ENCODE data around the gene SELENON. TPM values are rescaled to one million over a fixed set of nuclear protein-coding genes. Genes with fewer than 3 reads are reported as not detected.

SELENON gene
- total and polyA plus RNA-seq, 2 of the 13 experiments (the other 11 are each of a cell fraction or from before 2014, with no cell fraction given), result 3.8 to 8.0 TPM

DNA sequence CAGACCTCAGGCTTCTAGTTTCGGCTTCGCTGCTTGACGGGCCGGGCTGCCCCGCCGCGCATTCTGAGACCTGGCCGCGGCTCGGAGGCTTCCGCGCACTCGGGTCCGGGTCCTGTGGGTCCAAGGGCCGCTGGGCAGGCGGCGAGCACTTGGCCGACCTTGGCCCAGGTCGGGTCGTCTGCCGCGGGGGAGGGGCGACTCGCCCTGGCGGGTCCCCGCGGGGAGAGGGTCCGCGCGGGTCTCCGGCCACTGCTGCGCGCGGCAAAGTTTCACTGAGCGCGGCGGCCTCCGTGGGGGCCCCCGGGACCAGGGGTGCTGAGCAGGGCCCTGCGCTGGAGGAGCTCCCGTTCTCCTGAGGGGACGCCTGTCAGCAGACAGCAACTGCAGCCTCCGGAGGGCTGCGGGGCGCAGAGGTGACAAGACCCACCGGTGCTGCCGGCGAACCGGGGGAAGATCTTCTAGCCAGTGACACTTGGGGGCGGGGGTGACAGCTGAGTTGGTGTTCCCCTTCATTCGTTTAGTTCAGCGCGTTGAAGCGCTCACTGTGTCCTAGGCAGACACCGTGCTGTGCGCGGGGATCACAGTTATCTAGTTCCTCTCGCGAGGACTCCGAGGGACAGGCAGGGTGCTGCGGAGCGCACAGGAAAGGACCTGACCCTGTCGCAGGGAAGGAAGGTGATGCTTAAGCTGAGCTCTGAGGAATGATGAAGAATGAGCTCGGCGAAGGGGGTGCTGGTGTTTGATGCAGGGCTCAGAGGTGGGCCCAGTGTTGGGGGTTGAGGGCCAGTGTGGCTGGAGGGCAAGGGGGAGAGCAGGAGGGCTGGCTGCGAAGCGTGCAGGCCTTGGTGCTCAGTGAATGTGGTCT, 20.5 kb downstream of the SELENON start (continued):
- TF ChIP-seq, protein P1, sequence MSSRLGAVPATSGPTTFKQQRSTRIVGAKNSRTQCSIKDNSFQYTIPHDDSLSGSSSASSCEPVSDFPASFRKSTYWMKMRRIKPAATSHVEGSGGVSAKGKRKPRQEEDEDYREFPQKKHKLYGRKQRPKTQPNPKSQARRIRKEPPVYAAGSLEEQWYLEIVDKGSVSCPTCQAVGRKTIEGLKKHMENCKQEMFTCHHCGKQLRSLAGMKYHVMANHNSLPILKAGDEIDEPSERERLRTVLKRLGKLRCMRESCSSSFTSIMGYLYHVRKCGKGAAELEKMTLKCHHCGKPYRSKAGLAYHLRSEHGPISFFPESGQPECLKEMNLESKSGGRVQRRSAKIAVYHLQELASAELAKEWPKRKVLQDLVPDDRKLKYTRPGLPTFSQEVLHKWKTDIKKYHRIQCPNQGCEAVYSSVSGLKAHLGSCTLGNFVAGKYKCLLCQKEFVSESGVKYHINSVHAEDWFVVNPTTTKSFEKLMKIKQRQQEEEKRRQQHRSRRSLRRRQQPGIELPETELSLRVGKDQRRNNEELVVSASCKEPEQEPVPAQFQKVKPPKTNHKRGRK (CRISPR knock-in tag; IDR thresholded peaks at IDR 0.05), result no peak
- TF ChIP-seq ZNF251 (CRISPR knock-in tag; IDR thresholded peaks at IDR 0.05) (no peak), AGO1 (IDR thresholded peaks at IDR 0.05; ENCODE audit: low read depth, low read length, poor library complexity, severe bottlenecking) (peak; percentile 42), RFXAP (CRISPR knock-in tag; IDR thresholded peaks at IDR 0.05; ENCODE audit: borderline replicate concordance) (no peak), ZNF556 (CRISPR knock-in tag; IDR thresholded peaks at IDR 0.05; ENCODE audit: borderline replicate concordance) (peak; percentile 62), ZNF317 (CRISPR knock-in tag; IDR thresholded peaks at IDR 0.05) (no peak; the same call in 1 of the 2 replicates), ZNF619 (CRISPR knock-in tag; IDR thresholded peaks at IDR 0.05) (0 out of 2 replicates have a peak, but pooled peaks have one; percentile 41), HNRNPK (IDR thresholded peaks at IDR 0.05; ENCODE audit: low read depth, low read length, poor library complexity, severe bottlenecking) (no peak), RBM22 (optimal IDR thresholded peaks at IDR 0.05; ENCODE audit: low read length) (no peak), ARNT2 (CRISPR knock-in tag; IDR thresholded peaks at IDR 0.05; ENCODE audit: low read depth) (0 out of 2 replicates have a peak, but pooled peaks have one; percentile 25), ZNF615 (CRISPR knock-in tag; IDR thresholded peaks at IDR 0.05; ENCODE audit: borderline replicate concordance) (no peak), ZBTB20 (CRISPR knock-in tag; IDR thresholded peaks at IDR 0.05; ENCODE audit: borderline replicate concordance, low read depth) (no peak), PRMT3 (CRISPR knock-in tag; IDR thresholded peaks at IDR 0.05; ENCODE audit: borderline replicate concordance, low read depth) (no peak), ATF1 (CRISPR knock-in tag; IDR thresholded peaks at IDR 0.05) (no peak), BORCS8-MEF2B (CRISPR knock-in tag; IDR thresholded peaks at IDR 0.05) (peak; percentile 16; the same call in 1 of the 2 replicates), ZNF530 (CRISPR knock-in tag; IDR thresholded peaks at IDR 0.05; ENCODE audit: low read depth) (0 out of 2 replicates have a peak, but pooled peaks have one; percentile 67), MAF1 (CRISPR knock-in tag; IDR thresholded peaks at IDR 0.05; ENCODE audit: borderline replicate concordance) (no peak)
- TF ChIP-seq, protein P2, sequence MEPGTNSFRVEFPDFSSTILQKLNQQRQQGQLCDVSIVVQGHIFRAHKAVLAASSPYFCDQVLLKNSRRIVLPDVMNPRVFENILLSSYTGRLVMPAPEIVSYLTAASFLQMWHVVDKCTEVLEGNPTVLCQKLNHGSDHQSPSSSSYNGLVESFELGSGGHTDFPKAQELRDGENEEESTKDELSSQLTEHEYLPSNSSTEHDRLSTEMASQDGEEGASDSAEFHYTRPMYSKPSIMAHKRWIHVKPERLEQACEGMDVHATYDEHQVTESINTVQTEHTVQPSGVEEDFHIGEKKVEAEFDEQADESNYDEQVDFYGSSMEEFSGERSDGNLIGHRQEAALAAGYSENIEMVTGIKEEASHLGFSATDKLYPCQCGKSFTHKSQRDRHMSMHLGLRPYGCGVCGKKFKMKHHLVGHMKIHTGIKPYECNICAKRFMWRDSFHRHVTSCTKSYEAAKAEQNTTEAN (CRISPR knock-in tag; conservative IDR thresholded peaks at IDR 0.05), result no peak
- TF ChIP-seq, protein P3, sequence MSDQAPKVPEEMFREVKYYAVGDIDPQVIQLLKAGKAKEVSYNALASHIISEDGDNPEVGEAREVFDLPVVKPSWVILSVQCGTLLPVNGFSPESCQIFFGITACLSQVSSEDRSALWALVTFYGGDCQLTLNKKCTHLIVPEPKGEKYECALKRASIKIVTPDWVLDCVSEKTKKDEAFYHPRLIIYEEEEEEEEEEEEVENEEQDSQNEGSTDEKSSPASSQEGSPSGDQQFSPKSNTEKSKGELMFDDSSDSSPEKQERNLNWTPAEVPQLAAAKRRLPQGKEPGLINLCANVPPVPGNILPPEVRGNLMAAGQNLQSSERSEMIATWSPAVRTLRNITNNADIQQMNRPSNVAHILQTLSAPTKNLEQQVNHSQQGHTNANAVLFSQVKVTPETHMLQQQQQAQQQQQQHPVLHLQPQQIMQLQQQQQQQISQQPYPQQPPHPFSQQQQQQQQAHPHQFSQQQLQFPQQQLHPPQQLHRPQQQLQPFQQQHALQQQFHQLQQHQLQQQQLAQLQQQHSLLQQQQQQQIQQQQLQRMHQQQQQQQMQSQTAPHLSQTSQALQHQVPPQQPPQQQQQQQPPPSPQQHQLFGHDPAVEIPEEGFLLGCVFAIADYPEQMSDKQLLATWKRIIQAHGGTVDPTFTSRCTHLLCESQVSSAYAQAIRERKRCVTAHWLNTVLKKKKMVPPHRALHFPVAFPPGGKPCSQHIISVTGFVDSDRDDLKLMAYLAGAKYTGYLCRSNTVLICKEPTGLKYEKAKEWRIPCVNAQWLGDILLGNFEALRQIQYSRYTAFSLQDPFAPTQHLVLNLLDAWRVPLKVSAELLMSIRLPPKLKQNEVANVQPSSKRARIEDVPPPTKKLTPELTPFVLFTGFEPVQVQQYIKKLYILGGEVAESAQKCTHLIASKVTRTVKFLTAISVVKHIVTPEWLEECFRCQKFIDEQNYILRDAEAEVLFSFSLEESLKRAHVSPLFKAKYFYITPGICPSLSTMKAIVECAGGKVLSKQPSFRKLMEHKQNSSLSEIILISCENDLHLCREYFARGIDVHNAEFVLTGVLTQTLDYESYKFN (CRISPR knock-in tag; conservative IDR thresholded peaks at IDR 0.05), result no peak; the same call in none of the 2 replicates
- TF ChIP-seq, protein P4, sequence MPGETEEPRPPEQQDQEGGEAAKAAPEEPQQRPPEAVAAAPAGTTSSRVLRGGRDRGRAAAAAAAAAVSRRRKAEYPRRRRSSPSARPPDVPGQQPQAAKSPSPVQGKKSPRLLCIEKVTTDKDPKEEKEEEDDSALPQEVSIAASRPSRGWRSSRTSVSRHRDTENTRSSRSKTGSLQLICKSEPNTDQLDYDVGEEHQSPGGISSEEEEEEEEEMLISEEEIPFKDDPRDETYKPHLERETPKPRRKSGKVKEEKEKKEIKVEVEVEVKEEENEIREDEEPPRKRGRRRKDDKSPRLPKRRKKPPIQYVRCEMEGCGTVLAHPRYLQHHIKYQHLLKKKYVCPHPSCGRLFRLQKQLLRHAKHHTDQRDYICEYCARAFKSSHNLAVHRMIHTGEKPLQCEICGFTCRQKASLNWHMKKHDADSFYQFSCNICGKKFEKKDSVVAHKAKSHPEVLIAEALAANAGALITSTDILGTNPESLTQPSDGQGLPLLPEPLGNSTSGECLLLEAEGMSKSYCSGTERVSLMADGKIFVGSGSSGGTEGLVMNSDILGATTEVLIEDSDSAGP (CRISPR knock-in tag; IDR thresholded peaks at IDR 0.05; ENCODE audit: borderline replicate concordance), result peak; percentile 73; the same call in 1 of the 2 replicates
